OCI-M2 (cell line): ENCODE data around the gene PCDHGA12.
"Not testable (repeated sequence)": the region's sequence is repeated elsewhere in the genome, so short reads cannot be mapped to it uniquely, and the experiment has no call there.

Experiments used
- DNase-seq: peaks from one replicate; lab custom pipeline; 2025; ENCODE audit not compliant: unreplicated experiment; lab: John Stamatoyannopoulos, UW

PCDHGA12 gene

DNA sequence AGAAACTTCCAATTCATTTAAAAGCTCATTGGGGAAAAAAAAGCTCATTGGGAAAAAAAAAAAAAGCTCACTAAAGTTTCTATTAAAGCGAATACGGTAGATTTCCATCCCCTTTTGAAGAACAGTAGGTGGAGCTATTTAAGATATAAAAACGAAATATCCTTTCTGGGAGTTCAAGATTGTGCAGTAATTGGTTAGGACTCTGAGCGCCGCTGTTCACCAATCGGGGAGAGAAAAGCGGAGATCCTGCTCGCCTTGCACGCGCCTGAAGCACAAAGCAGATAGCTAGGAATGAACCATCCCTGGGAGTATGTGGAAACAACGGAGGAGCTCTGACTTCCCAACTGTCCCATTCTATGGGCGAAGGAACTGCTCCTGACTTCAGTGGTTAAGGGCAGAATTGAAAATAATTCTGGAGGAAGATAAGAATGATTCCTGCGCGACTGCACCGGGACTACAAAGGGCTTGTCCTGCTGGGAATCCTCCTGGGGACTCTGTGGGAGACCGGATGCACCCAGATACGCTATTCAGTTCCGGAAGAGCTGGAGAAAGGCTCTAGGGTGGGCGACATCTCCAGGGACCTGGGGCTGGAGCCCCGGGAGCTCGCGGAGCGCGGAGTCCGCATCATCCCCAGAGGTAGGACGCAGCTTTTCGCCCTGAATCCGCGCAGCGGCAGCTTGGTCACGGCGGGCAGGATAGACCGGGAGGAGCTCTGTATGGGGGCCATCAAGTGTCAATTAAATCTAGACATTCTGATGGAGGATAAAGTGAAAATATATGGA is at the start of gene PCDHGA12:
PCDHGA12 (plus strand) TSS at position 176 of the 782 bp plus-strand sequence; CDS start at position 429, 253 bp downstream.
- no peak for DNase-seq

DNA sequence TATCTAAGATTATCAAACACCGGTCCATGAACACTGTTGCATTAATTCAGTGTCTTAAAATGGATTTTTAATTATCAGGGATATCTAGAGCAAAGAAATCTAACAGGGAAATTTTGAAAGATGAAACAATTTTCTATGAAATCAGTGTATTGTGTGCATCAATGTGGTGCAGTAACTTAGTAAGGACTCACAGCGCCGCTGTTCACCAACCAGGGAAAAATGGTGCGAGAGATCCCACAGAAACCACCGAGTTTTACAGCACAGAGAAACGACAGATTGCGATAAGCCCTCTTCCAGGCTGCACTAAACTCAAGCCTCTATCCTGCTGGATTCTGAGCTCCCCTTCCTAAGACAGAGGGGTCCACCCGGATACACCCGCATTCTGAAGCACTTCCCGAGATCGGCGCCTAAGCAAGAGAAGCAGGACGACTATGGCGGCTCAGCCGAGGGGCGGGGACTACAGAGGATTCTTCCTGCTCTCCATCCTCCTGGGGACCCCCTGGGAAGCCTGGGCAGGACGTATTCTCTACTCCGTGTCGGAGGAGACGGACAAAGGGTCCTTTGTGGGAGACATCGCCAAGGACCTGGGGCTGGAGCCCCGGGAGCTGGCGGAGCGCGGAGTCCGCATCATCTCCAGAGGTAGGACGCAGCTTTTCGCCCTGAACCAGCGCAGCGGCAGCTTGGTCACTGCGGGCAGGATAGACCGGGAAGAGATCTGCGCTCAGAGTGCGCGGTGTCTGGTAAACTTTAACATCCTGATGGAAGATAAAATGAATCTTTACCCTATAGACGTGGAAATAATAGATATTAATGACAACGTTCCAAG is 47.6 kb upstream of the PCDHGA12 start, which contains the start of gene PCDHGA7:
PCDHGA7 (plus strand) TSS at position 274 of the 826 bp plus-strand sequence; CDS start at position 432, 158 bp downstream.
- no peak for DNase-seq

DNA sequence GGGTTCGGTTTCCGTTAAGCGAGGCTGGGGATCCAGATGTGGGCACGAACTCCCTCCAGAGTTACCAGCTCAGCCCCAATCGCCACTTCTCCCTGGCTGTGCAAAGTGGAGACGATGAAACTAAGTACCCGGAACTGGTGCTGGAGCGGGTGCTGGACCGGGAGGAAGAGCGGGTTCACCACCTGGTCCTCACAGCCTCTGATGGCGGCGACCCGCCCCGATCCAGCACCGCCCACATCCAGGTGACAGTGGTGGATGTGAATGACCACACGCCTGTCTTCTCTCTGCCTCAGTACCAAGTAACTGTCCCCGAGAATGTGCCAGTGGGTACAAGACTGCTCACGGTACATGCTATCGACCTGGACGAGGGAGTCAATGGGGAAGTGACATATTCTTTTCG is 47.0 kb upstream of the PCDHGA12 start:
- DNase-seq: no peak

DNA sequence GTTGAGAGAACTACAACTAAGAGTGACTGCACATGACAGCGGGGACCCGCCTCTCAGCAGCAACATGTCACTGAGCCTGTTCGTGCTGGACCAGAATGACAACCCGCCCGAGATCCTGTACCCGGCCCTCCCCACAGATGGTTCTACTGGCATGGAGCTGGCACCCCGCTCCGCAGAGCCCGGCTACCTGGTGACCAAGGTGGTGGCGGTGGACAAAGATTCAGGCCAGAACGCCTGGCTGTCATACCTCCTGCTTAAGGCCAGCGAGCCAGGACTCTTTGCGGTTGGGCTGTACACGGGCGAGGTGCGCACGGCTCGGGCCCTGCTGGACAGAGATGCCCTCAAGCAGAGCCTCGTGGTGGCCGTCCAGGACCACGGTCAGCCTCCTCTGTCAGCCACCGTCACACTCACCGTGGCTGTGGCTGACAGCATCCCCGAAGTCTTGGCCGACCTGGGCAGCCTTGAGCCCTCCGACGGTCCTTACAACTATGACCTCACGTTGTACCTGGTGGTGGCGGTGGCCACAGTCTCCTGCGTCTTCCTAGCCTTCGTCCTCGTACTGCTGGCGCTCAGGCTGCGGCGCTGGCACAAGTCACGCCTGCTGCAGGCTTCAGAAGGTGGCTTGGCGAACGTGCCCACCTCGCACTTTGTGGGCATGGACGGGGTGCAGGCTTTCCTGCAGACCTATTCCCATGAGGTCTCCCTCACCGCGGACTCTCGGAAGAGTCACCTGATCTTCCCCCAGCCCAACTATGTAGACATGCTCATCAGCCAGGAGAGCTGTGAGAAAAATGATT is 45.6 kb upstream of the PCDHGA12 start:
- DNase-seq: no peak

DNA sequence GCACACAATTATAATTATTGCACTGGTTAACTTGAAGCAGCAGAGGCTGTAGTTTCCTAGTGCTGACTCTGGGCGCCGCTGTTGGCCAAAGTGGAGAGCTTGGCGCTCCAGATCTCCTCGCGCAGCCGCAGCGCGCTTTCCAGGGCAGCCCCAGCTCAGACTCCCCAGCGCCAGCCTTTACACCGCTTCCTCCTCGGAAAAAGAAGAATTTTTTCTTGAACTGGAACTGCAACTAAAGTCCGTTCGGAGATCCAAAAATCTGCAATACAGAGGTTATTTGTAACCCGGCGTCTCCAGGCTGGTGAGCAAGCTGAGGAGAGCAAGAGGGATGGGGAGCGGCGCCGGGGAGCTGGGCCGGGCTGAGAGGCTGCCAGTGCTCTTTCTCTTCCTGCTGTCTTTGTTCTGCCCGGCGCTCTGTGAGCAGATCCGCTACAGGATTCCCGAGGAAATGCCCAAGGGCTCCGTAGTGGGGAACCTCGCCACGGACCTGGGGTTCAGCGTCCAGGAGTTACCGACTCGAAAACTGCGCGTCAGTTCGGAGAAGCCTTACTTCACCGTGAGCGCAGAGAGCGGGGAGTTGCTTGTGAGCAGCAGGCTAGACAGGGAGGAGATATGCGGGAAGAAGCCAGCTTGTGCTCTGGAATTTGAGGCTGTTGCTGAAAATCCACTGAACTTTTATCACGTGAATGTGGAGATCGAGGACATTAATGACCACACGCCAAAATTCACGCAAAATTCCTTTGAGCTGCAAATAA is 42.6 kb upstream of the PCDHGA12 start, which contains the start of gene PCDHGB4:
PCDHGB4 (plus strand) TSS at position 142 of the 755 bp plus-strand sequence; CDS start at position 329, 187 bp downstream.
- not testable (repeated sequence) for DNase-seq

GRCh38 chr5:141388661-141389060 is 41.6 kb upstream of the PCDHGA12 start:
- DNase-seq: no peak

- DNase-seq: no peak
Observed at GRCh38 chr5:141389153-141390042, 40.9 kb upstream of the PCDHGA12 start.

- no peak for DNase-seq
Observed at GRCh38 chr5:141392429-141393198, 37.7 kb upstream of the PCDHGA12 start, which contains the start of gene PCDHGA8. PCDHGA8 (plus strand) TSS chr5:141392633; CDS start chr5:141392814, 181 bp downstream.

DNA sequence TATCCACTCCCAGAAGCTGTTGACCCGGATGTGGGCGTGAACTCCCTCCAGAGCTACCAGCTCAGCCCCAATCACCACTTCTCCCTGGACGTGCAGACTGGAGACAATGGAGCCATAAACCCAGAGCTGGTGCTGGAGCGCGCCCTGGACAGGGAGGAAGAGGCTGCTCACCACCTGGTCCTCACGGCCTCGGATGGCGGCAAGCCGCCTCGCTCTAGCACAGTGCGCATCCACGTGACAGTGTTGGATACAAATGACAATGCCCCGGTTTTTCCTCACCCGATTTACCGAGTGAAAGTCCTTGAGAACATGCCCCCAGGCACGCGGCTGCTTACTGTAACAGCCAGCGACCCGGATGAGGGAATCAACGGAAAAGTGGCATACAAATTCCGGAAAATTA is 37.0 kb upstream of the PCDHGA12 start:
- DNase-seq: no peak

DNA sequence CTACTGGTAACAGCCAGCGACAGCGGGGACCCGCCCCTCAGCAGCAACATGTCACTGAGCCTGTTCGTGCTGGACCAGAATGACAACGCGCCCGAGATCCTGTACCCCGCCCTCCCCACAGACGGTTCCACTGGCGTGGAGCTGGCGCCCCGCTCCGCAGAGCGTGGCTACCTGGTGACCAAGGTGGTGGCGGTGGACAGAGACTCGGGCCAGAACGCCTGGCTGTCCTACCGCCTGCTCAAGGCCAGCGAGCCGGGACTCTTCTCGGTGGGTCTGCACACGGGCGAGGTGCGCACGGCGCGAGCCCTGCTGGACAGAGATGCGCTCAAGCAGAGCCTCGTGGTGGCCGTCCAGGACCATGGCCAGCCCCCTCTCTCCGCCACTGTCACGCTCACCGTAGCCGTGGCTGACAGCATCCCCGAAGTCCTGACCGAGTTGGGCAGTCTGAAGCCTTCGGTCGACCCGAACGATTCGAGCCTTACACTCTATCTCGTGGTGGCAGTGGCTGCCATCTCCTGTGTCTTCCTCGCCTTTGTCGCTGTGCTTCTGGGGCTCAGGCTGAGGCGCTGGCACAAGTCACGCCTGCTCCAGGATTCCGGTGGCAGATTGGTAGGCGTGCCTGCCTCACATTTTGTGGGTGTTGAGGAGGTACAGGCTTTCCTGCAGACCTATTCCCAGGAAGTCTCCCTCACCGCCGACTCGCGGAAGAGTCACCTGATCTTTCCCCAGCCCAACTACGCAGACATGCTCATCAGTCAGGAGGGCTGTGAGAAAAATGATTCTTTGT is 35.7 kb upstream of the PCDHGA12 start:
- DNase-seq: not testable (repeated sequence)

- DNase-seq: not testable (repeated sequence)
Observed at GRCh38 chr5:141397756-141398551, 32.4 kb upstream of the PCDHGA12 start, which contains the start of gene PCDHGB5. PCDHGB5 (plus strand) TSS chr5:141397947; CDS start chr5:141398128, 181 bp downstream.

- no peak for DNase-seq
Observed at GRCh38 chr5:141398608-141399007, 31.7 kb upstream of the PCDHGA12 start.

DNA sequence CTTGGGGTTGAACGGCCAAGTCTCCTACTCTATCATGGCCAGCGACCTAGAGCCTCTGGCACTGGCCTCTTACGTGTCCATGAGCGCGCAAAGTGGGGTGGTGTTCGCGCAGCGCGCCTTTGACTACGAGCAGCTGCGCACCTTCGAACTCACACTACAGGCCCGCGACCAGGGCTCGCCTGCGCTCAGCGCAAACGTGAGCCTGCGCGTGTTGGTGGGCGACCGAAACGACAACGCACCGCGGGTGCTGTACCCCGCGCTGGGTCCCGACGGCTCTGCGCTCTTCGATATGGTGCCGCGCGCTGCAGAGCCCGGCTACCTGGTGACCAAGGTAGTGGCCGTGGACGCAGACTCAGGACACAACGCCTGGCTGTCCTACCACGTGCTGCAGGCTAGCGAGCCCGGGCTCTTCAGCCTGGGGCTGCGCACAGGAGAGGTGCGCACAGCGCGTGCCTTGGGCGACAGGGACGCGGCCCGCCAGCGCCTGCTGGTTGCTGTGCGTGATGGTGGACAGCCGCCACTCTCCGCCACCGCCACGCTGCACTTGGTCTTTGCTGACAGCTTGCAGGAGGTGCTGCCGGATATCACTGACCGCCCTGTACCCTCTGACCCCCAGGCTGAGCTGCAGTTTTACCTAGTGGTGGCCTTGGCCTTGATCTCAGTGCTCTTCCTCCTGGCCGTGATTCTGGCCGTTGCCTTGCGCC is 30.6 kb upstream of the PCDHGA12 start:
- no peak for DNase-seq

DNA sequence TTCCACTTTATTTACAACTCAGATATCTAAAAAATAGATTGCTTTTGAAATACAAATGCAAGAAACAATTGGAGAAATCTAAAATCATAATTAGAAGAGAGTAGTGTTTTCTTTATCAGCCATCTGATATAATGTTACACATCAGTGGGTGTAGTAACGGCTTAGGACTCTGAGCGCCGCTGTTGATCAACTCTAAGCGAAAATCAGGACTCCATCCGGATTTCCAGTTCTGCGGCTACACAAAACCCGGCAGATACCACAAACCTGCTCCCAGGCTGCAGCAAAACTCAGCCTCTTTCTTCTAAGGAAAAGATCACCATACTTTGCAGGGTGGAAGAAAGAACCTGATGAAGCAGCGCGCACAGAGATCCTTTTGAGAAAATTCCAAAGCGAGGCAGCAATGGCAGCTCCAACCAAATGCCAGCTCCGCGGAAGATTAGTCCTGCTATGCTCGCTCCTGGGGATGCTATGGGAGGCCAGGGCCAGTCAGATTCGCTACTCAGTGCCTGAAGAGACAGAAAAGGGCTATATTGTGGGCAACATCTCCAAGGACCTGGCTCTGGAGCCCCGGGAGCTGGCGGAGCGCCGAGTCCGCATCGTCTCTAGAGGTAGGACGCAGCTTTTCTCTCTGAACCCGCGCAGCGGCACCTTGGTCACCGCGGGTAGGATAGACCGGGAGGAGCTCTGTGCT is 27.6 kb upstream of the PCDHGA12 start, which contains the start of gene PCDHGA9:
PCDHGA9 (plus strand) TSS at position 226 of the 691 bp plus-strand sequence; CDS start at position 401, 175 bp downstream.
- no peak for DNase-seq

DNA sequence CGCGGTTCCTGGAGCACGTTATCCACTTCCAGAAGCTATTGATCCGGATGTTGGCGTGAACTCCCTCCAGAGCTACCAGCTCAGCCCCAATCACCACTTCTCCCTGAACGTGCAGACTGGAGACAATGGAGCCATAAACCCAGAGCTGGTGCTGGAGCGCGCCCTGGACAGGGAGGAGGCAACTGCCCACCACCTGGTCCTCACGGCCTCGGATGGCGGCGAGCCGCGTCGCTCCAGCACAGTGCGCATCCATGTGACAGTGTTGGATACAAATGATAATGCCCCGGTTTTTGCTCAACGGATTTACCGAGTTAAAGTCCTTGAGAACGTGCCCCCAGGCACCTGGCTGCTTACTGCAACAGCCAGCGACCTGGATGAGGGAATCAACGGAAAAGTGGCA is 26.9 kb upstream of the PCDHGA12 start:
- no peak for DNase-seq
